ENCODE results near the gene SEMA6C. TPM values are rescaled to one million over a fixed set of nuclear protein-coding genes. Genes with fewer than 3 reads are reported as not detected.

The SEMA6C gene
- total RNA-seq, 1 donor from 2014 or later, result 24.7 TPM

GRCh38 chr1:151165738-151166504 is 19.5 kb upstream of the SEMA6C start, which contains the start of the genes LYSMD1 and SCNM1:
TSS of gene LYSMD1 (minus strand) at chr1:151165902. CDS start at chr1:151165258, 644 bp downstream.
TSS of gene SCNM1 (plus strand) at chr1:151166144. CDS start at chr1:151166153, 9 bp downstream.
- Mint-ChIP-seq H3K27ac (ENCODE audit: unreplicated experiment) (peak within 1 kb of the TSS; percentile 97), H3K9me3 (ENCODE audit: unreplicated experiment) (no peaks in the 10 kb centered on the region), H3K27me3 (ENCODE audit: unreplicated experiment) (no peaks in the 10 kb centered on the region), H3K4me3 (ENCODE audit: unreplicated experiment) (peak within 1 kb of the TSS; percentile 98), H3K36me3 (ENCODE audit: unreplicated experiment) (peaks cover 17% of the 10 kb centered on the region), H3K4me1 (ENCODE audit: unreplicated experiment) (peaks cover 31% of the 10 kb centered on the region)
- peak; percentile 97 for DNase-seq (ENCODE audit: extremely low spot score, unreplicated experiment)
- TF ChIP-seq, protein P1, sequence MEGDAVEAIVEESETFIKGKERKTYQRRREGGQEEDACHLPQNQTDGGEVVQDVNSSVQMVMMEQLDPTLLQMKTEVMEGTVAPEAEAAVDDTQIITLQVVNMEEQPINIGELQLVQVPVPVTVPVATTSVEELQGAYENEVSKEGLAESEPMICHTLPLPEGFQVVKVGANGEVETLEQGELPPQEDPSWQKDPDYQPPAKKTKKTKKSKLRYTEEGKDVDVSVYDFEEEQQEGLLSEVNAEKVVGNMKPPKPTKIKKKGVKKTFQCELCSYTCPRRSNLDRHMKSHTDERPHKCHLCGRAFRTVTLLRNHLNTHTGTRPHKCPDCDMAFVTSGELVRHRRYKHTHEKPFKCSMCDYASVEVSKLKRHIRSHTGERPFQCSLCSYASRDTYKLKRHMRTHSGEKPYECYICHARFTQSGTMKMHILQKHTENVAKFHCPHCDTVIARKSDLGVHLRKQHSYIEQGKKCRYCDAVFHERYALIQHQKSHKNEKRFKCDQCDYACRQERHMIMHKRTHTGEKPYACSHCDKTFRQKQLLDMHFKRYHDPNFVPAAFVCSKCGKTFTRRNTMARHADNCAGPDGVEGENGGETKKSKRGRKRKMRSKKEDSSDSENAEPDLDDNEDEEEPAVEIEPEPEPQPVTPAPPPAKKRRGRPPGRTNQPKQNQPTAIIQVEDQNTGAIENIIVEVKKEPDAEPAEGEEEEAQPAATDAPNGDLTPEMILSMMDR (IDR thresholded peaks at IDR 0.05), result no peak

DNA sequence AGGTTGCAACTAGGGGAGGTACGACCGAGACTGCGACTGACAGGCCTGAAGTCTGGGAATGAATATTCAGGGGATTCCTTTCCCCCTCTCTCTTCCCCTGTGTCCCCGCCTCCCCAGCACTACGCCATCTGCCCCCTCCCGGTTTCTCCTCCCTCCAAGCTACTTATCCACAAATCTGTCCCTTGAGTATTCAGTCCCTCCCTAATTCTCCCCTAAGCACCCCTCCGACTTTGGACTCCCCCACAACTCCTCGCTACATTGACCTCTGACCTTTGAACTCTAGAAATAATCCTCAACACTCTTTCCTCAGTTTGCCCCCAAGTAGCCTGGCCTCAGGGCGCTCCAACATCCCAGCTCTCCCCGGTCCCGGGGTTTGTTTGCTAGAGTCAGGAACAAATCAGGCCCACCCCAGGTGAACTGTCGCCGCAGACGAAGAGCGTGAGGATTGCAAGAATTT is 18.9 kb upstream of the SEMA6C start:
- H3K4me3 Mint-ChIP-seq (ENCODE audit: unreplicated experiment), result peak overlapping the region; percentile 98
- peaks cover 20% of the 10 kb centered on the region for H3K36me3 Mint-ChIP-seq (ENCODE audit: unreplicated experiment)
- DNase-seq (ENCODE audit: extremely low spot score, unreplicated experiment), result no peak
- TF ChIP-seq, protein P1 (IDR thresholded peaks at IDR 0.05), result no peak
- peaks cover 31% of the 10 kb centered on the region for H3K4me1 Mint-ChIP-seq (ENCODE audit: unreplicated experiment)
- H3K27ac Mint-ChIP-seq (ENCODE audit: unreplicated experiment), result peak overlapping the region; percentile 97
- no peaks in the 10 kb centered on the region for H3K9me3 Mint-ChIP-seq (ENCODE audit: unreplicated experiment)
- H3K27me3 Mint-ChIP-seq (ENCODE audit: unreplicated experiment), result no peaks in the 10 kb centered on the region

- Mint-ChIP-seq H3K27ac (ENCODE audit: unreplicated experiment) (peak overlapping the region; percentile 97), H3K36me3 (ENCODE audit: unreplicated experiment) (peaks cover 21% of the 10 kb centered on the region)
Observed at GRCh38 chr1:151164732-151165280, 18.4 kb upstream of the SEMA6C start.

DNA sequence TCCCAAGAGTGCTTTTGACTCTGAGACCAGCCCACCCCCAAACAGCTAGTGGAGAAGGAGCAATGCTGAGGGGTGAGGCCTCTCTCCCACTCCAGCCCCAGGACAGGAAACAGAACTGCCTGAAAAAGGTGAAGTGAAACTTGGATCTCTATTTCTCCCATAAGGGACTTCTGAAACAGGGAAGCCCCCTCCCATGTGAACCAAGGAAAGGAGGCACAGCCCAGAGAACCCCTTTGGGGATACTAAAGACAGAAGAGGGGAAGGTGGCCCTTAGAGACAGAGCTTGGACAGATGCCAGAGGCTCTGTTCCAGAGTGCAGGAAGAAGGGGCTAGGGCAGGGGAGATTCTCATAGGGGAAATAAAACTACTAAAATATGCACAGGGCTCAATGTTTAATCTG is 12.9 kb upstream of the SEMA6C start:
- H3K9me3 Mint-ChIP-seq (ENCODE audit: unreplicated experiment), result no peaks in the 10 kb centered on the region
- no peak for DNase-seq (ENCODE audit: extremely low spot score, unreplicated experiment)
- TF ChIP-seq, protein P1 (IDR thresholded peaks at IDR 0.05), result no peak
- H3K27me3 Mint-ChIP-seq (ENCODE audit: unreplicated experiment), result no peaks in the 10 kb centered on the region
- peaks cover 22% of the 10 kb centered on the region for H3K36me3 Mint-ChIP-seq (ENCODE audit: unreplicated experiment)
- peaks cover 7% of the 10 kb centered on the region for H3K4me1 Mint-ChIP-seq (ENCODE audit: unreplicated experiment)
- H3K4me3 Mint-ChIP-seq (ENCODE audit: unreplicated experiment), result no peak overlapping the region
- H3K27ac Mint-ChIP-seq (ENCODE audit: unreplicated experiment), result no peak overlapping the region

More at GRCh38 chr1:151164732-151165280, 18.4 kb upstream of the SEMA6C start:
- peak overlapping the region; percentile 98 for H3K4me3 Mint-ChIP-seq (ENCODE audit: unreplicated experiment)
- H3K27me3 Mint-ChIP-seq (ENCODE audit: unreplicated experiment), result no peaks in the 10 kb centered on the region
- peaks cover 31% of the 10 kb centered on the region for H3K4me1 Mint-ChIP-seq (ENCODE audit: unreplicated experiment)
- no peak for DNase-seq (ENCODE audit: extremely low spot score, unreplicated experiment)
- TF ChIP-seq, protein P1 (IDR thresholded peaks at IDR 0.05), result no peak
- H3K9me3 Mint-ChIP-seq (ENCODE audit: unreplicated experiment), result no peaks in the 10 kb centered on the region

DNA sequence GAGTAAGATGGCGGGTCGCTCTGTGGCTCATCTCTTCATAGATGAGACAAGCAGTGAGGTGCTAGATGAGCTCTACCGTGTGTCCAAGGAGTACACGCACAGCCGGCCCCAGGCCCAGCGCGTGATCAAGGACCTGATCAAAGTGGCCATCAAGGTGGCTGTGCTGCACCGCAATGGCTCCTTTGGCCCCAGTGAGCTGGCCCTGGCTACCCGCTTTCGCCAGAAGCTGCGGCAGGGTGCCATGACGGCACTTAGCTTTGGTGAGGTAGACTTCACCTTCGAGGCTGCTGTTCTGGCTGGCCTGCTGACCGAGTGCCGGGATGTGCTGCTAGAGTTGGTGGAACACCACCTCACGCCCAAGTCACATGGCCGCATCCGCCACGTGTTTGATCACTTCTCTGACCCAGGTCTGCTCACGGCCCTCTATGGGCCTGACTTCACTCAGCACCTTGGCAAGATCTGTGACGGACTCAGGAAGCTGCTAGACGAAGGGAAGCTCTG is 12.4 kb upstream of the SEMA6C start:
- Mint-ChIP-seq H3K27me3 (ENCODE audit: unreplicated experiment) (no peaks in the 10 kb centered on the region), H3K27ac (ENCODE audit: unreplicated experiment) (no peak overlapping the region), H3K4me1 (ENCODE audit: unreplicated experiment) (peaks cover 2% of the 10 kb centered on the region), H3K4me3 (ENCODE audit: unreplicated experiment) (no peak overlapping the region), H3K36me3 (ENCODE audit: unreplicated experiment) (peaks cover 22% of the 10 kb centered on the region), H3K9me3 (ENCODE audit: unreplicated experiment) (no peaks in the 10 kb centered on the region)
- TF ChIP-seq, protein P1 (IDR thresholded peaks at IDR 0.05), result no peak
- no peak for DNase-seq (ENCODE audit: extremely low spot score, unreplicated experiment)
